Astrocyte (in vitro differentiated cells and primary cell): Measurements from ENCODE around the gene CCDC142. TPM values are rescaled to one million over a fixed set of nuclear protein-coding genes. Genes with fewer than 3 reads are reported as not detected.

Experiments used
- DNase-seq: peaks from one replicate; pipeline ENCODE4 v3.0.0-alpha.2; 2010; ENCODE audit warnings: low read depth
- FAIRE-seq: peaks from 2 replicates; lab custom pipeline; 2011; peaks lifted over from hg19 to GRCh38; lab: Jason Lieb, UNC
- H2AFZ ChIP-seq: 2 replicates; pipeline ENCODE4 v1.6.0; 2012; ENCODE audit warnings: low read depth, low read length, inconsistent platforms
- H3K27ac ChIP-seq: 2 replicates; pipeline ENCODE4 v1.5.1; 2011; ENCODE audit warnings: low read depth, low read length, inconsistent platforms
- H3K27me3 ChIP-seq: 2 replicates; pipeline ENCODE4 v1.6.0; 2011; ENCODE audit warnings: low read length, inconsistent platforms; ENCODE audit not compliant: insufficient read depth
- H3K36me3 ChIP-seq: 2 replicates; pipeline ENCODE4 v1.5.1; 2011; ENCODE audit warnings: low read length, inconsistent platforms; ENCODE audit not compliant: insufficient read depth
- H3K4me1 ChIP-seq: 2 replicates; pipeline ENCODE4 v1.5.1; 2011; ENCODE audit warnings: low read length, inconsistent platforms; ENCODE audit not compliant: insufficient read depth
- H3K4me2 ChIP-seq: 2 replicates; pipeline ENCODE4 v1.6.0; 2012; ENCODE audit warnings: low read length, inconsistent platforms
- H3K4me3 ChIP-seq: 2 replicates; pipeline ENCODE4 v1.5.1; 2011; ENCODE audit warnings: low read depth, mild to moderate bottlenecking, low read length, inconsistent platforms; ENCODE audit not compliant: insufficient read depth
- H3K79me2 ChIP-seq: 2 replicates; pipeline ENCODE4 v1.6.0; 2012; ENCODE audit warnings: mild to moderate bottlenecking, low read length, inconsistent platforms; ENCODE audit not compliant: insufficient read depth
- H3K9ac ChIP-seq: 2 replicates; pipeline ENCODE4 v1.6.0; 2012; ENCODE audit warnings: mild to moderate bottlenecking, low read length, inconsistent platforms
- H3K9me3 ChIP-seq: 2 replicates; pipeline ENCODE4 v1.5.1; 2012; ENCODE audit warnings: low read depth, mild to moderate bottlenecking, low read length, inconsistent platforms; ENCODE audit not compliant: insufficient read depth
- H4K20me1 ChIP-seq: 2 replicates; pipeline ENCODE4 v1.6.0; 2012; ENCODE audit warnings: low read length, inconsistent platforms; ENCODE audit not compliant: insufficient read depth
- H3K27ac Mint-ChIP-seq: one replicate; pipeline ENCODE4 v1.8.0; 2021; ENCODE audit warnings: mild to moderate bottlenecking, mixed read lengths; ENCODE audit not compliant: unreplicated experiment
- H3K27me3 Mint-ChIP-seq: one replicate; pipeline ENCODE4 v1.8.0; 2021; ENCODE audit warnings: low read depth, mixed read lengths; ENCODE audit not compliant: unreplicated experiment
- H3K36me3 Mint-ChIP-seq: one replicate; pipeline ENCODE4 v1.8.0; 2021; ENCODE audit warnings: low read depth, mixed read lengths; ENCODE audit not compliant: unreplicated experiment
- H3K4me1 Mint-ChIP-seq: one replicate; pipeline ENCODE4 v1.8.0; 2021; ENCODE audit warnings: low read depth, mixed read lengths; ENCODE audit not compliant: unreplicated experiment
- H3K4me3 Mint-ChIP-seq: one replicate; pipeline ENCODE4 v1.8.0; 2021; ENCODE audit warnings: mild to moderate bottlenecking, moderate library complexity, mixed read lengths; ENCODE audit not compliant: unreplicated experiment
- H3K9me3 Mint-ChIP-seq: one replicate; pipeline ENCODE4 v1.8.0; 2021; ENCODE audit warnings: mild to moderate bottlenecking, mixed read lengths; ENCODE audit not compliant: unreplicated experiment
- CTCF ChIP-seq: IDR thresholded peaks from 2 replicates; pipeline ENCODE4 v1.5.1; 2011; ENCODE audit warnings: low read depth, mild to moderate bottlenecking, inconsistent platforms, low read length, moderate library complexity; ENCODE audit not compliant: insufficient read depth
- EZH2 ChIP-seq: IDR thresholded peaks from 2 replicates; pipeline ENCODE4 v1.6.1; 2012; ENCODE audit warnings: mild to moderate bottlenecking, low read length, inconsistent platforms; ENCODE audit not compliant: insufficient read depth
- total RNA-seq: library from RNA; stranded (reverse); gene quantifications from 2 replicates; pipeline ENCODE4 v1.2.1, GENCODE V29; 2021

Gene CCDC142
- total RNA-seq, 1 donor from 2014 or later, result 11.2 TPM

GRCh38 chr2:74525717-74526648 is 43.2 kb upstream of the CCDC142 start, which contains the start of gene DQX1:
TSS of gene DQX1 (minus strand) at chr2:74526231. CDS start at chr2:74525729, 502 bp downstream.
- Mint-ChIP-seq H3K9me3 (peaks cover 5% of the 10 kb centered on the region), H3K27ac (no peak within 1 kb of the TSS), H3K27me3 (peaks cover 24% of the 10 kb centered on the region), H3K4me3 (no peak within 1 kb of the TSS), H3K36me3 (peaks cover 11% of the 10 kb centered on the region), H3K4me1 (peaks cover 8% of the 10 kb centered on the region)
- no peaks in the 10 kb centered on the region for H3K9me3 ChIP-seq
- H3K4me1 ChIP-seq, result peaks cover 16% of the 10 kb centered on the region
- peaks cover under 1% of the 10 kb centered on the region for H3K27me3 ChIP-seq
- H2AFZ ChIP-seq, result no peak within 1 kb of the TSS
- H3K4me2 ChIP-seq, result no peak within 1 kb of the TSS
- H3K36me3 ChIP-seq, result peaks cover 19% of the 10 kb centered on the region
- no peak within 1 kb of the TSS for H3K4me3 ChIP-seq
- DNase-seq (no peak), FAIRE-seq (no peak)
- H3K27ac ChIP-seq, result no peak within 1 kb of the TSS
- peaks cover 26% of the 10 kb centered on the region for H4K20me1 ChIP-seq
- H3K79me2 ChIP-seq, result peaks cover 41% of the 10 kb centered on the region
- no peak within 1 kb of the TSS for H3K9ac ChIP-seq
- TF ChIP-seq EZH2 (no peak), CTCF (no peak)

GRCh38 chr2:74524955-74525716 is 42.3 kb upstream of the CCDC142 start:
- Histone ChIP-seq H3K4me3 (no peak overlapping the region), H2AFZ (no peak overlapping the region), H3K9ac (no peak overlapping the region), H3K27ac (no peak overlapping the region), H3K9me3 (no peaks in the 10 kb centered on the region), H3K27me3 (peaks cover 8% of the 10 kb centered on the region), H4K20me1 (peaks cover 25% of the 10 kb centered on the region), H3K4me1 (peaks cover 11% of the 10 kb centered on the region), H3K4me2 (no peak overlapping the region), H3K36me3 (peaks cover 19% of the 10 kb centered on the region), H3K79me2 (peaks cover 33% of the 10 kb centered on the region)
- Mint-ChIP-seq H3K4me1 (peaks cover 5% of the 10 kb centered on the region), H3K9me3 (peaks cover 5% of the 10 kb centered on the region), H3K36me3 (peaks cover 11% of the 10 kb centered on the region), H3K4me3 (no peak overlapping the region), H3K27me3 (peaks cover 29% of the 10 kb centered on the region), H3K27ac (no peak overlapping the region)
- no peak for FAIRE-seq
- TF ChIP-seq CTCF (no peak), EZH2 (no peak)
- DNase-seq, result no peak
